Fibroblast of skin of left biceps (primary cell): ENCODE data around the gene ERP27.

Source experiments
- DNase-seq, 2 experiments: peaks; one replicate each; pipeline ENCODE4 v3.0.0-alpha.2; 2013; ENCODE audit warnings: low read depth in 2 of 2

Gene ERP27

GRCh38 chr12:14868916-14869506 is 69.3 kb downstream of the ERP27 start:
- DNase-seq = no peak
